Measurements from ENCODE around the gene CSTPP1.

CSTPP1 gene

GRCh38 chr11:47166368-47166767, 229.8 kb downstream of the CSTPP1 start:
- DNase-seq, result no peak

DNA sequence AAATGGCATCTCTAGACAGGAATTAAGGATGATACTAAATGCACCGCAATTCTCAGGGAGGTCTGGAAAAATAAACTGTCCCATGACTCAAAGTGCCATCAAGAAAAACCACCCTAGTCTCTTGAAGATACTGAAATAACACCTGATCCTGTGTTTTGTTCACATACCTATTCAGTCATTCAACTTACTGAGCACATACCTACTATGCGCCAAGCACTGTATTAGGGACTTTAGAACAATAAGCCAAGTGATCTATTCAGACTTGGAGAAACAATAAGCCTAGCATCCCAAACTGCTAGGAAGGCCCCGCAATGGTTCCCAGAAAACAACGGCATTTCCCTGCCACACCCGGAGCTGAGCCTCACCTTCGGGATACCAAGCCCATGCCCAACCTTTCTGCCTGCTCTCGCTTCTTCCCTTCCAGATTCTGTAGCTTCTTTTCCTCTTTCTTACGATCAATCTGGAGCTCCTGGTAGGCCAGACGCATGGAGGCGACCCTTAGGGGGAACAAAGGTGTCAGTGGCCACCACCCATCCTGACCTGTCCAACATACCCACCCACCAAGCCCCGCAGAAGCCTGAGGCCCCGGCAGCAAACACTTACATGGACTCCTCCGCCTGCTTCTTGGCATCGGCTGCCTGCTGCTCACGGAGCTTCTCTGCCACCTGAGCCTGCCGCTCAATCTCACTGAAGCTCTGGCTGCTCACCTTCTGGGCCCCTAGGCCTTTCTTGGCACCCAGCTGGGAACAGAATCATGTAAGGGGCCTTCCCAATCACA, 234.7 kb downstream of the CSTPP1 start:
- DNase-seq, result no peak

DNA sequence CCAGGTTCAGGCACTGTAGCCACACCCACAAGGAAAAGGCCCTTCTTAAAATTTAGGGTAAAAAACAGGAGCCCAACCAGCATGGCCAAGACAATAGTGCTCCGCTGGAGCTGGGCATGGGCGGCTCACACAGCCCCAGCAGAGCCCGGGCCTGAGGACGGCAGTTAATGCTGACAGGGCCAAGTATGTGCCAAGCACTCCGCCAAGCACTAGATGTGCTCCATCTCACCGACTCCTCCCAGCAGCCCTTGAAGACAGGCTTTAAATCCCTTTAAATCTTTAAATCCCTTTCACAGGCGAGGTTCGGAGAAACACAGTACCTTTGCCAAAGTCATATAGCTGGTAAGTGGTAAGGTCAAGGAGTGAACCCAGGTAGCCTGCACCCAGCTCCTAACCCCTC, 235.3 kb downstream of the CSTPP1 start:
- DNase-seq, result no peak

DNA sequence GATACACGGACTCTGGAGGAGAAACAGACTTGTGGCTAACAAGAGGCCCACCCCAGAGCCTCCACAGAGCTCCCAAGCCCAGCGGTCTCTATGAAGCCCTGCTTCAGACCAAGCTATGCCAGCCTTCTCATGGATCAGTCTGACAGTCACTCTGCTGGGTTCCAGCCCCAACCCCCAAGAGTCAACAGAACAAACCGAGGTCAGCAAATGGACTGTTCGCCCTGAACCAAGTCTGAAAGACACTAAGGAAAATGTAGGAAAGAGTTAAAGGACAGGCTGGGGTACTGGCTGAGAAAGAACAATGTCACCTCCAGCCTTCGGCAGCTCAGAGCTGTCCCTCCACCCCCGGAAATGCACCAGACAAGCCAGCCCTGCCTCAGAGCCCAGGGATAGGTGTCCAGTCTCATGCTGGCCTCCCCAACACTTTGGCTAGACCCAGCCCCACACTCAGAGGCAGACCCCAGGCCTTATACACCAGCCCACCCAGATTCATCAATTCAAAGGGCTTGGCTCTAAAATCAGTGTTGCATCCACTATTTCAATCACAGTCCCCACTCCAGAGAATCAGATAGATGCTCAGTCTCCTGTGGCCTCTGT, 236.3 kb downstream of the CSTPP1 start:
- no peak for DNase-seq

GRCh38 chr11:47175746-47176327, 239.3 kb downstream of the CSTPP1 start:
- no peak for DNase-seq

DNA sequence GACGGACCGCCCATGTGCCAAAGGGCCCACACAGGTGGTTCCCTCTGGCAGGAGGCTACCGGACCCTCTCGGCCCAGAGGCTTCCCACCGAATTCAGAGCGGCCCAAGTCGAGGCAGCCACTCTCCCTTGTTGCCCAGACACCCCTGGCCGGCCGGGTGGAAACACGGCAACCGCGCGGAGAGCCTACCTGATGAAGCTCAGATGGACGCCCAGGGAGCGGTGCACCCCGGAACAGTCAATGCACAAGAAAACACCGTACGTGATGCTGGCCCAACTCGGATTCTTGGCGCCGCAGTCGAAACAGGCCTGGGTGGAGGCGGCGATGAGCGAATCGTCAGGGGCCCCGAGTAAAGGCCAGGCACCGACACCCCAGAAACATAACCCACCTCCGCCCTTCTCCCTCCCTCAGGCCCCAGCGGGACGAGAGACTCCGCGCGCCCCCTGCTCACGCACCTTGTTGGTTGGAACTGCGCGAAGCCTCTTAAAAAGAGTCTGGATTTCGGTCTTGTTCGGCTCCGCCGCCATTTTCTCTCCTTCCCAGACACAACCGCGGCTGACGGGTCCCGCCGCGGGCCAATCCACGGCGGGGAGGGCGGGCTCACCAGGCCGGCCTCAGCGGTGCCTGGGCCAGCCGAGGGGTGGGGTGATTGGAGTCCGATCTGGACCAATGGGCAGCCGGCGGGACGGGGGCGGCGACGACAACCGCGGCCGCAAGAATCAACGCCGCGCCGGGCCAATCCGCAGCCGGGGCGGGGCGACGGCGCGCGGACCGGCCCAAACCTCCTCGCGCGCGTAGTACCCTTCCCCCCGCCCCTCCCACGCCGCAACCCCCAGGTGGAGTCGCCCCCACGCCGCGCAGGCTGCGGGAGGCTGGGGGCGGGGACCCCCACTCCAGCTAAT, 240.0 kb downstream of the CSTPP1 start, which contains the start of gene ARFGAP2:
TSS of gene ARFGAP2 (minus strand) at position 552 of the 901 bp plus-strand sequence. CDS start at position 526, 26 bp downstream.
- peak; percentile 7 for DNase-seq

DNA sequence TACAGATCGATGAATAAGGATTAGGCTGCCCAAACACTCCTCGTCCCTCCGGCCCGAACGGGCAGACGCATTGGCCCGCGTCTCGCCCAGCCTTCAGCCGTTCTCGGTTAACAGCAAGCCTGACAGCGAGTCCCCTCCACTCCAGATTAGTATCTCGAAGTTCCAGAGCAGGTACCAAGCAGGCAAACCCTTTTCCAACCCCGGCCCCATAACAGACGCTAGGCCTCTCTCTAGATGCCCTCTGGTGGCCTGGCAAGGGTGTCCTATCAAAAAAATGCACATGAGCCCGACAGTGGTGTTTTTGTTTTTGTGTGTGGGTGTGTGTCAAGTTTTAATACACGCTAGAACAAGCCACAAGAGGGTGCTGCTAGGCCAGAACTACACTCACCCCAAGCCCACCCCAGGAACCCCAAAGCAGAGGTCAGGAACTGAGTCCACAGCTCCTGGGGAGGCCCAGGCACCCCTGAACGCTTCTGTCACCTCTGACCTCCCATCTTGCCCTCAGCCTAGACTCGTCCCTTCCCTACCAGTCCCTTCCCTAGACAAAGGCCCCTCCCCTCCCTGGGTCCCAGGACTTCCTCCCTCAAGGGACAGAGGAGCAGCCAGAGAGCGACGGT, 240.8 kb downstream of the CSTPP1 start:
- DNase-seq, result no peak

GRCh38 chr11:47177846-47178245, 241.3 kb downstream of the CSTPP1 start:
- no peak for DNase-seq

- no peak for DNase-seq
Measured at GRCh38 chr11:47178316-47178715, 241.8 kb downstream of the CSTPP1 start.

DNA sequence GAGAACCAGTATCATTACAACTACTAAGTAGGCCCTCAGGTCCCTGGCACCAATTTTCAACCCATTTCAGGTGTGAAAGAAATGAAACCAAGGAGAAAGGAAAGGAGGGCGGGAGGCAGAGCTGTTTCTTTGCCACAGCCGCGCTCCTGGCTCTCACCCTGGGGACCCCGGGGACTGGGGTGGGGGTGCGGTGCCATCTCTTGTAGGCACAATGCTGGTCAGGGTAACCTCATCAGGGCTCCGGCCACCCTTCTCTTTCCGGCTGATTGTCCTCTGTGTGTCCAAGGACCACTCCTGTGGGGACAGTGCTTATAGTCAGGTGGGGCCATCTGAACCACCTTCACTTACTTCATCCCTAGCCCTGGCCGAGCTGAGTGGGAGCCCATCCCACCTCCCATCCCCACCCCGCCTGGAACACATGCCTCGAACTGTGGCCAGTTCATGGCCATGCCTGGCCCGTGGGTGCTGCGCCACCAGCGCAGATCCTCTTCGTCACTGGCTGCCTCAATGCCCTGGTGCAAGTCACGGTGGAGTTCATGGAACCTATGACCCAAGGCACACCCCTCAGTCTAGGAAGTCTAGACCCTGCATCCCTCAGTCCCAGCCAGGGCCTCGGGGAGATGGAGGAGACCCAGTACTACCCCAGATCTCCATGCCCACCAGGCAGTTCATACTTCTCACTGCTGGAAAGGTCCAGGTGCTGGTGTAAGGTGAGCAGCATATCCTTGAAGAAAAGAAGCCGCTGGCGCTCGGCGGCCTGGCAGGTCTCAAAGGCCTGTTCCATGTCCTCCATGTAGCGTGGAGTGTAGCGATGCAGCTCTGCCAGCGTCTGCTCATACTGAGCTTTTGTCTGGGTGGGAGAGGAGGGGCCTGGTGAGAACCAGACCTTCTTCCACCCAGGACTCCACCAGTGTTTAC, 242.4 kb downstream of the CSTPP1 start:
- DNase-seq, result no peak

- DNase-seq, result no peak
Measured at GRCh38 chr11:47179655-47179991, 243.1 kb downstream of the CSTPP1 start.

DNA sequence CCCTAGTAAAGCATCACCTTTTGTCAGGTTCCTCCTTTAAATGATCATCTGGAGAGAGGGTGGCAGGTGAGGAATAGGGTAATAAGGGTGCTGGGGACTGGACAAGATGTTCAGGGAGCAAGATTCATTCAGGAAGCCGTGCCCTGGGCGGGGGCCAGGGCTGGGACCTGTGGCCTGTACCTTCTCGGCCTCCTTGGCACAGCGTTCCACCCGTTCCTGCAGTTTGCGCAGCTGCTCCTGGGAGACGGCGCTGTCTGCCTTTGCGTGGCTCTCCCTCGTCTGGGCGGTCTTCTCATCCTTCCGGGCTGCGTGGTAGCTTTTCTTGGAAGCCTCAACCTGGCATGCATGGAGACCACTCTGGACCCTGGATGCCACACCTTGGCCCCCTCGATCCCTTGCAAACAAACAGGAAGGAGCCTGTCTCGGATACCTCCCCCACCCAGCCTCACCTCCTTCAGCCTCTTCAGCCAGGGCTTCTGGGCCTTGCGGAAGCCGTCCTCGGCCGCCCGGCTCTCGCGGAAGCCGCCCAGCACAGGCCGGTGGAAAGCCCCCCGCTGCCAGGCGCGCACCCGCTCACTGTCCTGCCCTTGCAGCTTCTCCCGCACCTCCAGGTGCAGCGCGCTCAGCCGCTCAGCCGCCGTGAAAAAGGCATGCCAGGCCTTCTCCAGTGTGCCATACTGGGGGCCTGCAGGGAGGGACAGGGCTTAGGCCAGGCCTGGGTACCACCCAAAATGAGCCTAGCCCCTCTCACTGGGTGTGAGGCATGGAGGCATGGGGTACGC, 243.6 kb downstream of the CSTPP1 start:
- DNase-seq, result no peak

DNA sequence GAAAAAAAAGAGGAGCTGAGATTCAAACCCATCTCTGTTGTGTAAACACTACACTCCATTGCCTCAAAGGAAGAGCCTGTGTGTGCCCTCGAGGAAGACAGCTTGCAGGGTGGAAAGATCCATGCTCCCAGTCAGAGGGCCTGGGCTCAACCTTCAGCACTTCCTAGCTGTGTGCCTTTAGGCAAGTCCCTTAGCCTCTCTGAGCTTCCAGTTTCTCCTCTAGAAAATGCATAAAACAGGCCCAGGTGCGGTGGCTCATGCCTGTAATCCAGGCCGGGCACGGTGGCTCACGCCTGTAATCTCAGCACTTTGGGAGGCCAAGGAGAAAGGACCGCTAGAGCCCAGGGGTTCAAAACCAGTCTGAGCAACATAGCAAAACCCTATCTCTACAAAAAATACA, 244.7 kb downstream of the CSTPP1 start:
- no peak for DNase-seq

GRCh38 chr11:47182380-47182779, 245.8 kb downstream of the CSTPP1 start:
- no peak for DNase-seq

- DNase-seq, result no peak
Measured at GRCh38 chr11:47183031-47183856, 246.7 kb downstream of the CSTPP1 start.

GRCh38 chr11:47183969-47184368, 247.4 kb downstream of the CSTPP1 start:
- no peak for DNase-seq

- no peak for DNase-seq
Measured at GRCh38 chr11:47184711-47185304, 248.2 kb downstream of the CSTPP1 start.

DNA sequence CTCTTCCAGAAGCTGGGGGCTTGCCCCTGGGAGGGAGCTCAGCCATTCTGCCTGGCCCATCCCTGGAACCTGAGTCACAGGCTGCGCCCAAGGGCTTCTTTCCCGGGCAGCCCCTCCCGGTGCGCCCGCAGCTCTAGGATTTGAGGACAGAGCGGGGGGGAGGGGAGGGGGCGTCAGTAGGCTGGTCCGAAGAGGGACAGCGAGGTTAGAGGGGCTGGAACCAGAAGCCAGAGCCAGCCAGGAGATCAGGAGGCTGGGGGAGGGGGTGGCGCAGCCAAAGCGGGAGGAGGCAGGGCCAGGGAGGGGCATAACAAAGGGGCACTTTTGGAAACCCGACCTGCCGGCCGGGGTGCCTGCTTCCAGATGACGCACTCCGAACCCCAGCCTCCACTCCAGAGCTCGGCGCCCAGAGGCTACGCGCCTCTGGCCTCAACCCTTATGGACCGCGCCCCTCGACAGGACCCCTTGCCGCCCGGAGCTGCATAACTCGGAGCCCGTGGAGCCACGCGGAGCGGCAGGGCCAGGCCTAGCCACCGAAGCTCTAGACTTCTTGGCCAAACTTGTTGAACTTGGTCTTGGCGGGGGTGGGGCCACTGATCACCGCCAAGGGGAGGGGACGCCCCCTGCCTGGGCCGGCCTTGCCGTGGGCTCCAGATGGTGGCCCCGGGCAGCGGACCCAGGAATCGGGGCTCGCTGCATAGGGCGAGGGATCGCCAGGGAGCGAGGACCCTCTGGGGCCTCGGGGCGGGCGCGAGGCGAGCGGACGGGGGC, 248.9 kb downstream of the CSTPP1 start:
- DNase-seq, result no peak

All from NCI-H510A treated with DMSO at 0.1 percent for 48 hours (cell line).